Liver (tissue), 3 donors: ENCODE data around the gene CFAP157.

Source experiments
- CTCF ChIP-seq: fragments of 150-350 bp; IDR thresholded peaks from 2 replicates; pipeline ENCODE4 v1.5.1; 2017; ENCODE audit warnings: improper control_type of control experiment, low read depth, low read length; ENCODE audit not compliant: missing input control
- FOXA1 ChIP-seq: IDR thresholded peaks from 2 replicates; pipeline ENCODE4 v1.6.1; 2016; ENCODE audit warnings: antibody characterized with exemption
- SP1 ChIP-seq: IDR thresholded peaks from 2 replicates; pipeline ENCODE4 v1.6.1; 2018; ENCODE audit warnings: antibody characterized with exemption, mild to moderate bottlenecking
- donor health status: healthy.
- donor health status: healthy.

DNA sequence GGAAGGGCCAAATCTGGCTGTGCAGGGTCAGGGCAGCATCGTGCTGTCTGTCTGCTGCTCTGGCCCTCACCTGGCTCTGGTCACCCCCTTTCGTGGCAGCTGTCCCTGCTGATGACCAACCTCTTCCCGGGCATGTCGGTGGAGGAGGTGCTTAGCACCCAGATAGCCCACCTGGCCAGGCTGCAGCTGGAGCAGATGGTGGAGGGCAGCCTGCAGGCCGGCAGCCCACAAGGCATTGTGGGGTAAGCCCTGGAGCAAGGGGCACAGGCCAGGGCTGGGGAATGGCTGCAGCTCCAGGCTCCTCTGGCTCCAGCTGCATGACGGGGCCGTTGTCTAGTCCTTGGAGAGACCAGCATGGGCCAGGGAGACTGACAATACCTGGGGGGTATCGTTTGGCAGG, 20.1 kb downstream of the CFAP157 start:
- TF ChIP-seq SP1 (no peak), CTCF (no peak), FOXA1 (no peak)
